NCI-H2081 (cell line): Measurements from ENCODE around the gene TMOD1.
"Not testable (repeated sequence)": the region's sequence is repeated elsewhere in the genome, so short reads cannot be mapped to it uniquely, and the experiment has no call there.

Experiments used
- DNase-seq, 2 experiments: peaks; one replicate each; lab custom pipeline; 2025; lab: John Stamatoyannopoulos, UW

TMOD1 gene

GRCh38 chr9:97501177-97501971 is at the start of gene TMOD1:
TSS of gene TMOD1 (plus strand) at chr9:97501666. CDS start at chr9:97524189, 22,523 bp downstream.
- peak; percentile 62 to 63 for DNase-seq

GRCh38 chr9:97453573-97453972 is 47.9 kb upstream of the TMOD1 start:
- not testable (repeated sequence) for DNase-seq

DNA sequence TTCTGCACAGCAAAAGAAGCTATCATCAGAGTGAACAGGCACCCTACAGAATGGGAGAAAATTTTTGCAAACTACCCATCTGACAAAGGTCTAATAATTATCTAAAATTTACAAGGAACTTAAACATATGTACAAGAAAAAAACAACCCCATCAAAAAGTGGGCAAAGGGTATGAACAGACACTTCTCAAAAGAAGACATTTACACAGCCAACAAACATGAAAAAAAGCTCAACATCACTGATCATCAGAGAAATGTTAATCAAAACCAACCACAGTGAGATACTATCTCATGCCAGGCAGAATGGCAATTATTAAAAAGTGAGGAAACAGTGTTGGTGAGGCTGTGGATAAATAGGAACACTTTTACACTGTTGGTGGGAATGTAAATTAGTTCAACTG is 44.6 kb upstream of the TMOD1 start:
- not testable (repeated sequence) for DNase-seq

- no peak for DNase-seq
Observed at GRCh38 chr9:97459326-97459725, 42.1 kb upstream of the TMOD1 start.

DNA sequence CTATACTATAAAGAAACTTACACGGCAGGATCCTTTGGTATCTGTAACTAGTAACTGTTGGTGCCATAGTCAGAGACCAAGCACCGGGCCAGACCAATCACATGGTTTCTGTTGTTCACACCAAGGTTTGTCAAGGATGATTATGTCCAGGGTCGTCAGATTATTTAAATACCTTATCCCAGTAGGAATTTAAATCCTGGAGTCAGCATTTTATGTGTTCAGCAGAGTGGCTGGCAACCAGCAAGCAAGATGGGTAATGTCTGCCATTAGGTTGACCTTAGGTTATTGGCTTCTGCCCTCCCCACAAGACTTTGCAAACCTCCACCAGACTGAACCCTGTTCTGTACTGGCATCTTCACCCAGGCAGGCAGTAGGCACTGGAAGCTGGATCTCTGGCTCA is 39.3 kb upstream of the TMOD1 start:
- no peak for DNase-seq

DNA sequence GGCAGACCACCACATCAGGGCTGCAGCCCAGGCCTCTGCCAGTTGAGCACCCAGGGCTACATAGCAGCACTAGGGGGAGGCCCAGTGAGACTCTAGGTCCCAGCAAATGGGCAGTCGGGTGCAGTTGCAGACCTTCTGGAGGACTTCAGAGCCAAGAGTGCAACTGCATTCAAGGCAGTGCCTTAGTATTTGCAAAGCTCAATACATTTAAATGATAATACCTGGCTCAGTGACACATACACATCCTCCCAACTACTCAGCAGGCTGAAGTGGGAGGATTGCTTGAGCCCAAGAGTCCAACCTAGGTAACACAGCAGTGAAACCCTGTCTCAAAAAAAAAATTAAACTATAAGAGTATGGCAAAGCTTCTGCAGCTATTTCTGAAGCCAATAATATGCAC is 38.6 kb upstream of the TMOD1 start:
- no peak for DNase-seq

DNA sequence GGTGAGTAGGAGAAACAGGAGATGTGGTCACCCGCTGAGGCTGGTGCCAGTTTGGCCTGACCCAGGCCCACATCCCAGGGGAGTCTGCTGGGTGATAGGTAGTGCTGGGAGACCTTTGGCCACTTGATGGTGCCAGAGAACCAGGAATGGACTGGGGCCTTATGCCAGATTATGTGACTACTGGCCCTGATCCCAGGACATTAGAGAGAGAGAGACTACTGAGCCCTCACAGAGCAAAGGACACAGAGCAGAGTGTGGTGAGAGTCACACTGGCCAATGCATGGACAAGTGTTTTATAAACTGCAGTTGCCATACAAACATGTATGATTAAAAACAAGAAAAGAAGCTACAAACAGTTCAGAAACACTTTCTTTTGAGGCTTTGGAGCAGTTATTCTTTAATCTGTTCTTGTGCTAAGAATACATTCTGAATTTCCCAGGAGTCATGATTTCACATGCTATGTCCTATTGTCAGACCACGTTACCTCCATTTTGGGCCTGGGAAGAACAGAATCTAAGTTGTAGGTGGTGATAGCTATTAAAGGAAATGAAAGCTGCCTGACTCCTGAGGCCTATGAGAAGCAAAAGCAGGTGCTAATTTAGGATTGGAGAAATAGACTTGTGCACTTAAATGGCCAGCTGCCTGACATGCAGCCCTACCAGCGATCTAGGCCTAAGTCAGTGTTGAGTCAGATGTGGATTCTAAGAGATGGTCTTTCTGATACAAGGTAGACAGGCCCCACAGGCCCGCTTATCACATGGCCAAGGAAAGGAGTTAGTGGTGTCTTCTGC is 32.6 kb upstream of the TMOD1 start:
- DNase-seq, result peak; percentile 46 to 69

DNA sequence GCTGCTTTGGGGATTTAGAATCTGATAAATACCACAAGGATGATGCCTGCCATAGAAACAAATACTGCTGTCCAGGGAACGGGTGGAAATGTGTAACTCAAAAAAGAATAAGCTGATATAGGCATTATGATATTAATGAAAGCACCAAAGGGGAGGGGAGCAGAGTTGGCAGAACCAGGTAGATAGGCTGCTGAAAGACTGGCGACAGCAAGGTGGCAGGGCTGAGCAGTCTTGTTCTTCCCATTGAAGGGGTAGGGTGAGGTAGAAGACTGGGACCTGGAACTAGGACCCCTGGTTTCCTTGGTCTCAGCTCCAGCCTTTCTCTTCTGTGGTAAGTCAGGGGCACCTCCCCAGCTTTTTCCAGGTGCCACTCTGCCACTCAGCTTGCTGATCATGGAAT is 31.4 kb upstream of the TMOD1 start:
- peak in 1 of 2 experiments; percentile 27 for DNase-seq

DNA sequence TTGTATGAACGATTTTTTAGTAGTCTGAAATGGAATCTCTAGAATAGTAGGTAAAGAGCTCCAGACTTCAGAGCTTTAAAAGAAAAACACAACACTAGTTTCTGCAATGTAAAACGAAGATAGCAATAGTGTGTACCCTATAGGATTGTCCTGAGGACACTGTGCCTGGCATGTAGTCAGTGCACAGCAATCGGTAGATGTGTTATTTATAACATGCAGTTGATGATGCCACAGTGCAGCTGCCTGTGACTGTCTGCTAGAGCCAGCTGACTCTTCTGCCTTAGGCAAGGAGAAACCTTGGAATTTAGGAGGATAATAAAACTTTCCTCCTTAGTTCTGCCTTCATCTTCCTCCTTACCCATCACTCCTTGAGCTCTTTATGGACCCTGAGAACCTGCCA is 27.7 kb upstream of the TMOD1 start:
- no peak for DNase-seq

- no peak for DNase-seq
Observed at GRCh38 chr9:97474372-97474925, 27.0 kb upstream of the TMOD1 start.

- DNase-seq, result peak in 1 of 2 experiments; percentile 7
Observed at GRCh38 chr9:97475059-97475458, 26.4 kb upstream of the TMOD1 start.

DNA sequence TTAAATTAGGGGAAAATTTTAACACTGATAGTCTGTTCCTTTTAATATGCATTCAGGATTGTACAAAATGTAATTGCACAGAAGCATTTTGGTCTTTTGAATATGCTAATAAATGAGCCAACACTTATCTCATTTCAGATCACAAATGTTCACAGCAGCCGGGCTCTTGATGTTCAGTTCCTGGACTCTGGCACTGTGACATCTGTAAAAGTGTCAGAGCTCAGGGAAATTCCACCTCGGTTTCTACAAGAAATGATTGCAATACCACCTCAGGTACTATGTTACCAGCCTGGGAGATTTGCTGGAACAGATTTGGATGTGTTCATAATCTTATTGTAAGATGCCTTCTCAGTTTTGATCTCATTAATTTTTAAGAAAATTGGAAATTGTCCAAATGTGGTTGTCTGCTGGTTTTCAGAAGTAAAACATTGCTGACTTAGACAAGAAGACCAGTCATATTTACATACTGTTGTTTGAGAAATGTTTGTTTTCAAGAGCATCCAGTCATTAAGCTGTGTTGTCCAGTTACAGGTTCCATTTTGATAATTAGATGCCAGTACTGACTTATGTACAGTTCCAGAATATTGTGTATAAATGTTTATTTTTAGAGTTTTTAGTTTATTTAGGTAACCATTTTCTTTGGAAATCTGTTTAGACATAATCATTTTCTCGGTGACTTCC is 23.0 kb upstream of the TMOD1 start:
- no peak for DNase-seq

DNA sequence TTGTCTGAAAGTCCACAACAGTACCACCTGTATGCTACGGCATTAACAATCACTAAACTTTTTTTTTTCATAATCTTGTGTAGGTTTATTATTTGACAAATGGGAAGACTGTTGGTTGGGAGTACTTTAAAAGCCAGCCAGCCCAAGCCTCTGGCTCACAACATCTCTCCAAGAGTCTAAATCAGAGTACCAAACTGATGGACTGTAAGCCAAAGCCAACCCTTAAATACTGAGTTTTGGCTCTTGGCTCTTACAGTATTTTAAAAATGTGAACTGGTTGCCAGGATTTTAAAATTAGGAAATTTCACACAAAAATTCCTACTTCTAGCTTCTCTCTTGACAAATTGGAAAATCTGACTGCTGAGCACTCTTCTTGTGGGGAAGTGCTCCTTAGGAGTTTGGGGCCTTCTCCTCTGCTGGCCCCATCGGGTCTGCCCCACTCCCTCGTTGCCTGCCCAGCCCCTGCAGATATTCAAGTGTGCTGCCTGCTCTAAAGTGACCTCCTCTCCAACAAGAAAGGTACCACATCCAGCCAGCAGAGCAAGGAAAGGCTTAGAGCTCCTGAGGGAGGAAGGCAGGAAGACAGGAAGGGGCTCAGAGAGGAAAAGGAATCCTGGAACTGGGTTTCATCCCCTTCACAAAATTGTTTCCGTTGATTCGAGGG is 21.8 kb upstream of the TMOD1 start:
- DNase-seq, result no peak

GRCh38 chr9:97480174-97480573 is 21.3 kb upstream of the TMOD1 start:
- no peak for DNase-seq

- DNase-seq, result no peak
Observed at GRCh38 chr9:97480749-97481148, 20.7 kb upstream of the TMOD1 start.

GRCh38 chr9:97484134-97484533 is 17.3 kb upstream of the TMOD1 start:
- DNase-seq, result no peak

GRCh38 chr9:97487107-97487506 is 14.4 kb upstream of the TMOD1 start:
- no peak for DNase-seq

DNA sequence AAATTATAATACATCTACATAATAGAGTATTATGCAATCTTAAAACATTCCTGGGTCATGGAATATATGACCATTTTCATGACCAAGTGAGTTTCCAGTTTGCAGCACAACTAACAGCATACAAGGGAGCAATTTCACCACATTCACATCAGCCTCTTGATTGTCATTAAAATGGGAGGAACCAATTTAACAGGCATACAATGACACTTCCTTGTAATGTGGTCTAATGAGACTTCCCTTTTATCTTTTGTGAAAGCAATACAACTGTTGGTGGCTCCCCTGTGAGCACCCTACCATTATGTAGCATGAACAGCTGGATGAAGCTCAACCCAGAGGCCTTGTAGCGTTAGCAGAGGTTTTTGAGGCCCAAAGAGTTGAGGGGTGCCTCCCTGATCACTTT is 13.6 kb upstream of the TMOD1 start:
- no peak for DNase-seq

DNA sequence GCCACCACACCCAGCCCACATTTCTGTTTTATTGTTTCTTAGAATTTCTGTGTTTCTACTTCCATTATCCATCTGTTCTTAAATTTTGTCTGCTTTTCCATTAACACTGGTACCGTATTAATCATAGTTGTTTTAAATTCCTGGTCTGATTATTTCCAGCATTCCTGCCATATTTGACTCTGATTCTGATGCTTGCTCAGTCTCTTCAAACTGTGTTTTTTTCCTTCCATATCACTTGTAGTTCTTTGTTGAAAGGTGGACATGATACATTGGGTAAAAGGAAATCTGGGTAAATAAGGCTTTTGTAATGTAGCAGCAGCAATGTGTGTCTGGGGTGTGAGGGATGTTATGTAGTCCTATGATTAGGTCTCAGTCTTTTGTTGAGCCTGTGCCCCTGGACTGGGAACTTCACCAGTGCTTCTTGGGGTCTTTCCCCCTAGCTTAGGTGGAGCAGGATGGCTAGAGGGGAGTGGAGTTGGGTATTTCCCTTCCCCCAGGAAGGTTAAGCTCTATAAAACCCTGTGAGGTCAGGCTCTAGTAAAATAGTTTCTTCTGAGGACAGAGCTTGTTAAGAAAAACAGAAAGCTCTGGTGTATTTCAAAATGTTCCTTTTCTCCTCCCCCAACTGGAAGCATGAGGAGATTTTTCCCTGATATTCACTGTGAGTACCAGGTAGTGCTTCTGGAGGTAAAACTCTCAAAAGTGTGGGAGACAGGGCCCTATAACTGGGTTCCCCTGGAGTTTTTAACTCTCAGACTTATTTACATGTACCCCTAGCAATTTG is 10.1 kb upstream of the TMOD1 start:
- DNase-seq, result no peak

- DNase-seq, result not testable (repeated sequence)
Observed at GRCh38 chr9:97497558-97498375, 3.7 kb upstream of the TMOD1 start.
